22Rv1 (cell line): ENCODE measurements around the gene RGP1.

ENCODE experiments used
- ZFX ChIP-seq: fragments of 450-650 bp; IDR thresholded peaks from 2 replicates; pipeline ENCODE4 v1.6.1; 2017; ENCODE audit warnings: antibody characterized with exemption, borderline replicate concordance
- TF ChIP-seq, protein P1 (sequence below): fragments of 450-650 bp; IDR thresholded peaks from 2 replicates; pipeline ENCODE4 v1.5.1; 2017; ENCODE audit warnings: mild to moderate bottlenecking

DNA sequence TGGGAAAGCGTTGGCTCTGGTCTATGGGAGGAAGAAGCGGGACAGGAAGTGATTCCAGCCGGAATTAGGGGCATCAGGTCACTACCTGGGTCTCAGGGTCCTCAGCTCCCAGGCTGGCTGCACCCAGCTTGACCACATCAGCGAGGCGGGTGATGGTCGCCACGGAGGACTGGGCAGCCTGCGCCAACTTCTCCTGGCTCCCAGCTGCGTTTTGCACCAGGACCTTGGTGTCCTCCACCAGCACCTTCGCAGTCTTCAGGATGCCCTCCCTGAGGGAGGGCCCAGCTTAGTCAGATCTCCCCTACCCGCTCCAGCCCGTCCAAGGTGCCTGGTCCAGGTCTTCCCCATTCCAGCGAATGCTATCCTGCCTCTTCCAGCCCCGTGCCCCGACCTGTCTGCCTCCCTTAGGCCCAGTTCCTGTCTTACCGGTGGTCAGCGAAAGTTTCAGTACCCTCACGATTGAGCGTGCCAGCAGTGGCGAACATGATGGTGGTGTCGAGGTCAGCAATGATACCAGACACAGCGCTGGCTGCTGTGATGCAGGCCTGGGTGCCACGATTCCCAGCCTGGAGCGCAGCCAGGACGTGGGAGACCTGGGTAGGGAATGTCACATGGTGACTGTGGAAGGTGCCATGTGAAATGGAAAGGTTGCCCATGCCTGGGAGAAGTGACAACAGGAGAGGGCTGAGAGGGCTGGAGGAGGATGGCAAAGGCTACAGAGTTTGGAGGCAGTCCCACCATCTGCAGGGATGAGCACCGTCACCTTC lies 45.0 kb upstream of the RGP1 start:
- TF ChIP-seq, protein P1, sequence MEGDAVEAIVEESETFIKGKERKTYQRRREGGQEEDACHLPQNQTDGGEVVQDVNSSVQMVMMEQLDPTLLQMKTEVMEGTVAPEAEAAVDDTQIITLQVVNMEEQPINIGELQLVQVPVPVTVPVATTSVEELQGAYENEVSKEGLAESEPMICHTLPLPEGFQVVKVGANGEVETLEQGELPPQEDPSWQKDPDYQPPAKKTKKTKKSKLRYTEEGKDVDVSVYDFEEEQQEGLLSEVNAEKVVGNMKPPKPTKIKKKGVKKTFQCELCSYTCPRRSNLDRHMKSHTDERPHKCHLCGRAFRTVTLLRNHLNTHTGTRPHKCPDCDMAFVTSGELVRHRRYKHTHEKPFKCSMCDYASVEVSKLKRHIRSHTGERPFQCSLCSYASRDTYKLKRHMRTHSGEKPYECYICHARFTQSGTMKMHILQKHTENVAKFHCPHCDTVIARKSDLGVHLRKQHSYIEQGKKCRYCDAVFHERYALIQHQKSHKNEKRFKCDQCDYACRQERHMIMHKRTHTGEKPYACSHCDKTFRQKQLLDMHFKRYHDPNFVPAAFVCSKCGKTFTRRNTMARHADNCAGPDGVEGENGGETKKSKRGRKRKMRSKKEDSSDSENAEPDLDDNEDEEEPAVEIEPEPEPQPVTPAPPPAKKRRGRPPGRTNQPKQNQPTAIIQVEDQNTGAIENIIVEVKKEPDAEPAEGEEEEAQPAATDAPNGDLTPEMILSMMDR: no peak
- TF ChIP-seq ZFX: no peak
